B cell (primary cell): ENCODE results near the gene SLAMF6. TPM values are rescaled to one million over a fixed set of nuclear protein-coding genes. Genes with fewer than 3 reads are reported as not detected.

ENCODE experiments used
- ATAC-seq: fragments of 200-7000 bp; cut with Tn5 transposase; one replicate; pipeline ENCODE4 v1.10.0; 2021; ENCODE audit warnings: low read depth, mild to moderate bottlenecking, moderate number of reproducible peaks, moderate library complexity
- CTCF ChIA-PET: fragments of 350-600 bp; sonication (Branson Sonifier 250); formaldehyde crosslinking; loops from one replicate; lab custom pipeline; 2021; ENCODE audit warnings: antibody characterized with exemption, inconsistent platforms; lab: Charles Lee
- POLR2A ChIA-PET: fragments of 350-600 bp; sonication (Branson Sonifier 250); formaldehyde crosslinking; loops from one replicate; lab custom pipeline; 2021; ENCODE audit warnings: antibody characterized with exemption; lab: Charles Lee
- DNase-seq: peaks from one replicate; pipeline ENCODE4 v3.0.0; 2013
- H2AFZ ChIP-seq: 2 replicates; pipeline ENCODE4 v1.6.1; 2012; ENCODE audit warnings: mild to moderate bottlenecking, low read depth, low read length; ENCODE audit not compliant: insufficient read depth, poor library complexity, severe bottlenecking
- H3K27ac ChIP-seq, 2 donors: 1 replicate in 1 of 2; 2 replicates in 1 of 2; pipeline ENCODE4 v1.5.1; 2012 to 2013; ENCODE audit warnings: low read length in 2 of 2, mild to moderate bottlenecking in 2 of 2, moderate library complexity in 1 of 2
- H3K27me3 ChIP-seq, 4 experiments: fragments of 200-600 bp in 1 of 4; sonication (generic) in 1 of 4; replicated peaks in 1 of 4; 1 replicate in 2 of 4; 2 replicates in 2 of 4; pipeline versions ENCODE4 v1.6.1 to v1.7.0; 2013 to 2016; ENCODE audit warnings: low read length in 3 of 4, mild to moderate bottlenecking in 2 of 4, mixed read lengths in 1 of 4, moderate library complexity in 1 of 4; ENCODE audit not compliant: insufficient read depth in 4 of 4, control insufficient read depth in 3 of 4; ENCODE audit errors: control extremely low read depth in 1 of 4
- H3K36me3 ChIP-seq, 2 experiments: replicated peaks in 1 of 2; 1 replicate in 1 of 2; 2 replicates in 1 of 2; pipeline versions ENCODE4 v1.6.1 to v1.7.1; 2013; ENCODE audit warnings: low read length in 1 of 2; ENCODE audit not compliant: insufficient read depth in 2 of 2, control insufficient read depth in 1 of 2; ENCODE audit errors: control extremely low read depth in 1 of 2, extremely low read depth in 1 of 2
- H3K4me1 ChIP-seq, 2 donors: fragments of 200-600 bp in 1 of 2; sonication (generic) in 1 of 2; 1 replicate in 1 of 2; 2 replicates in 1 of 2; pipeline versions ENCODE4 v1.5.1 to v1.6.1; 2013 to 2017; ENCODE audit warnings: low read length in 2 of 2; ENCODE audit not compliant: control insufficient read depth in 2 of 2, insufficient read depth in 2 of 2
- H3K4me2 ChIP-seq: replicated peaks from 2 replicates; pipeline ENCODE3; 2012; ENCODE audit warnings: mild to moderate bottlenecking, low read depth, low read length; ENCODE audit not compliant: poor library complexity, severe bottlenecking
- H3K4me3 ChIP-seq, 5 experiments: fragments of 200-600 bp in 1 of 5; sonication (generic) in 1 of 5; 1 replicate in 3 of 5; 2 replicates in 2 of 5; pipeline versions ENCODE4 v1.5.1 to v1.7.0; 2011 to 2016; ENCODE audit warnings: low read length in 4 of 5, mild to moderate bottlenecking in 4 of 5, low read depth in 2 of 5, control low read depth in 1 of 5, moderate library complexity in 1 of 5; ENCODE audit not compliant: insufficient read depth in 1 of 5; ENCODE audit errors: control extremely low read depth in 1 of 5, extremely low read depth in 1 of 5
- H3K79me2 ChIP-seq: fragments of 200-600 bp; sonication (generic); one replicate; pipeline ENCODE4 v1.6.0; 2016; ENCODE audit warnings: low read length; ENCODE audit not compliant: control insufficient read depth, insufficient read depth
- H3K9ac ChIP-seq: fragments of 200-600 bp; sonication (generic); 2 replicates; pipeline ENCODE4 v1.6.1; 2017; ENCODE audit warnings: mild to moderate bottlenecking, low read length, moderate library complexity
- H3K9me3 ChIP-seq, 3 donors: one replicate each; pipeline versions ENCODE4 v1.6.1 to v1.7.1; 2013; ENCODE audit warnings: low read length in 2 of 3; ENCODE audit not compliant: control insufficient read depth in 2 of 3, insufficient read depth in 1 of 3; ENCODE audit errors: control extremely low read depth in 1 of 3
- H4K20me1 ChIP-seq: 2 replicates; pipeline ENCODE4 v1.6.0; 2012; ENCODE audit warnings: mild to moderate bottlenecking, low read length; ENCODE audit not compliant: insufficient read depth, control insufficient read depth, poor library complexity, severe bottlenecking
- H3K27ac Mint-ChIP-seq: one replicate; pipeline ENCODE4 v1.8.0; 2021; ENCODE audit warnings: mixed read lengths
- H3K27me3 Mint-ChIP-seq: one replicate; pipeline ENCODE4 v1.8.0; 2021; ENCODE audit warnings: mixed read lengths
- H3K4me1 Mint-ChIP-seq: one replicate; pipeline ENCODE4 v1.8.0; 2021; ENCODE audit warnings: mixed read lengths
- H3K4me3 Mint-ChIP-seq: one replicate; pipeline ENCODE4 v1.8.0; 2021; ENCODE audit warnings: mixed read lengths
- H3K9me3 Mint-ChIP-seq: one replicate; pipeline ENCODE4 v1.8.0; 2022; ENCODE audit warnings: mixed read lengths; ENCODE audit not compliant: insufficient read depth
- CTCF ChIP-seq: fragments of 200-600 bp; IDR thresholded peaks from one replicate; pipeline ENCODE4 v1.8.0; 2022; ENCODE audit warnings: antibody characterized with exemption, mild to moderate bottlenecking
- EZH2 ChIP-seq: IDR thresholded peaks from 2 replicates; pipeline ENCODE4 v1.6.1; 2012; ENCODE audit warnings: borderline replicate concordance, low read depth, mild to moderate bottlenecking, moderate library complexity, low read length; ENCODE audit not compliant: insufficient read depth, poor library complexity, severe bottlenecking
- WGBS: methylation state at CpG from one replicate; pipeline ENCODE4 v1.1.5; 2013; ENCODE audit warnings: missing lambda C conversion rate; ENCODE audit not compliant: insufficient coverage; 5-methylcytosine and 5-hydroxymethylcytosine counted together
- intact Hi-C: fragments of 100-400 bp; cut with micrococcal nuclease; formaldehyde crosslinking; loops from one replicate; pipeline ENCODE4 v1.10.0; 2022
- polyA plus RNA-seq: library from polyadenylated mRNA; depleted of rRNA; stranded (reverse); fragments of >200 nt; gene quantifications from 2 replicates; pipeline ENCODE4 v1.2.3, GENCODE V29; 2012
- total RNA-seq, 2 donors: library from RNA; stranded (reverse); fragments of 120-200 nt in 1 of 2; gene quantifications; 1 replicate in 1 of 2; 2 replicates in 1 of 2; pipeline versions ENCODE4 v1.2.3 to v1.2.4, GENCODE V29; 2013 to 2022

The SLAMF6 gene
- total and polyA plus RNA-seq, 2 donors (not counting 1 experiment from before 2014, with no cell fraction given), result 64.8 to 79.6 TPM

GRCh38 chr1:160436966-160437365, 86.1 kb downstream of the SLAMF6 start:
- Histone ChIP-seq H3K79me2 (no peaks in the 10 kb centered on the region), H3K4me2 (peak overlapping the region; percentile 74), H3K27ac (peak overlapping the region; percentile 72 to 92), H3K9ac (no peak overlapping the region), H4K20me1 (no peaks in the 10 kb centered on the region), H3K4me1 (peaks cover 45 to 47% of the 10 kb centered on the region in 2 donors), H3K36me3 (no peaks in the 10 kb centered on the region), H3K27me3 (no peaks in the 10 kb centered on the region), H3K9me3 (no peaks in the 10 kb centered on the region), H3K4me3 (peak overlapping the region in 1 of 5 experiments; percentile 56), H2AFZ (peak overlapping the region; percentile 85)
- ATAC-seq (no peak), DNase-seq (no peak)
- POLR2A ChIA-PET, result interaction anchor here (1.0 kb wide), 1 partner anchor 15 kb away, joined by 3 read pairs; no protein-coding TSS in a partner anchor
- Mint-ChIP-seq H3K27me3 (no peaks in the 10 kb centered on the region), H3K4me1 (peaks cover 73% of the 10 kb centered on the region), H3K4me3 (peak overlapping the region; percentile 66), H3K27ac (peak overlapping the region; percentile 98), H3K9me3 (peaks cover 13% of the 10 kb centered on the region)
- TF ChIP-seq EZH2 (no peak), CTCF (no peak)
- WGBS, result no CpG with 5 or more reads among the region's 2 CpGs
- CTCF ChIA-PET, result interaction anchor here (0.9 to 3.5 kb wide), 4 partner anchors 8 to 170 kb away, joined by 3 to 14 read pairs (median 12); no protein-coding TSS in a partner anchor
- intact Hi-C loops, result loop anchor here (10.0 kb wide), 1 partner anchor 92 kb away; the partner anchor contains the start of genes COPA and NCSTN

Other genes with a start within 250 kb of the SLAMF6 start
- gene PEX19, start 238.1 kb downstream of the SLAMF6 start, total RNA-seq, result 56.0 and 58.4 TPM in 2 replicates
- 17.9 and 20.3 TPM in 2 replicates for gene PEX19, start 238.1 kb downstream of the SLAMF6 start, polyA plus RNA-seq
- gene COPA, start 180.0 kb downstream of the SLAMF6 start, total RNA-seq, result 168 and 180 TPM in 2 replicates
- gene COPA, start 180.0 kb downstream of the SLAMF6 start, polyA plus RNA-seq, result 37.9 and 39.1 TPM in 2 replicates
- gene NCSTN, start 179.9 kb downstream of the SLAMF6 start, total RNA-seq, result 95.1 and 110 TPM in 2 replicates
- 110 and 113 TPM in 2 replicates for gene NCSTN, start 179.9 kb downstream of the SLAMF6 start, polyA plus RNA-seq
- 0.39 and 0.63 TPM in 2 replicates for gene NHLH1, start 156.2 kb downstream of the SLAMF6 start, total RNA-seq
- 0.27 and 0.39 TPM in 2 replicates for gene NHLH1, start 156.2 kb downstream of the SLAMF6 start, polyA plus RNA-seq
- 14.4 and 14.5 TPM in 2 replicates for gene VANGL2, start 122.7 kb downstream of the SLAMF6 start, total RNA-seq
- 0.48 and 0.75 TPM in 2 replicates for gene VANGL2, start 122.7 kb downstream of the SLAMF6 start, polyA plus RNA-seq
- 58.5 and 63.9 TPM in 2 replicates for gene CD84, start 56.2 kb upstream of the SLAMF6 start, total RNA-seq
- gene CD84, start 56.2 kb upstream of the SLAMF6 start, polyA plus RNA-seq, result 19.8 and 20.4 TPM in 2 replicates
- 42.3 and 45.6 TPM in 2 replicates for gene SLAMF1, start 123.8 kb upstream of the SLAMF6 start, total RNA-seq
- 19.2 and 20.7 TPM in 2 replicates for gene SLAMF1, start 123.8 kb upstream of the SLAMF6 start, polyA plus RNA-seq
- 252 and 255 TPM in 2 replicates for gene CD48, start 188.6 kb upstream of the SLAMF6 start, total RNA-seq
- gene CD48, start 188.6 kb upstream of the SLAMF6 start, polyA plus RNA-seq, result 422 and 428 TPM in 2 replicates
- 51.6 and 52.6 TPM in 2 replicates for gene SLAMF7, start 216.0 kb upstream of the SLAMF6 start, total RNA-seq
- 12.4 and 13.1 TPM in 2 replicates for gene SLAMF7, start 216.0 kb upstream of the SLAMF6 start, polyA plus RNA-seq